Urinary bladder (tissue), 4 donors: Measurements from ENCODE around the gene CEP72. TPM values are rescaled to one million over a fixed set of nuclear protein-coding genes. Genes with fewer than 3 reads are reported as not detected.

Experiments
- DNase-seq: peaks from one replicate; pipeline ENCODE4 v3.0.0-alpha.2; 2015; ENCODE audit errors: extremely low spot score
- H3K27ac ChIP-seq: one replicate; pipeline ENCODE4 v1.5.1; 2013; ENCODE audit warnings: low read depth, mild to moderate bottlenecking, moderate library complexity
- H3K36me3 ChIP-seq: one replicate; pipeline ENCODE4 v1.6.1; 2013; ENCODE audit warnings: mild to moderate bottlenecking, moderate library complexity; ENCODE audit not compliant: insufficient read depth
- H3K4me1 ChIP-seq: one replicate; pipeline ENCODE4 v1.6.1; 2013; ENCODE audit warnings: mild to moderate bottlenecking, moderate library complexity; ENCODE audit not compliant: insufficient read depth
- H3K4me3 ChIP-seq: one replicate; pipeline ENCODE4 v1.5.1; 2013; ENCODE audit warnings: low read depth, low read length
- WGBS: extraction: QIAGEN DNeasy Blood & Tissue Kit; methylation state at CpG from one replicate; pipeline ENCODE4 v1.1.7; 2013; 5-methylcytosine and 5-hydroxymethylcytosine counted together
- polyA plus RNA-seq: library from polyadenylated mRNA; stranded (reverse); fragments of 200-250 nt; gene quantifications from one replicate; pipeline ENCODE4 v1.2.3, GENCODE V29; 2013
- total RNA-seq: library from RNA; depleted of rRNA; stranded (reverse); fragments of >200 nt; gene quantifications from one replicate; pipeline ENCODE4 v1.2.3, GENCODE V29; 2014
- donor health status: healthy with polysubstance abuse.
- donor health status: healthy.

CEP72 gene
- total and polyA plus RNA-seq, 2 donors, result 3.6 to 5.7 TPM

DNA sequence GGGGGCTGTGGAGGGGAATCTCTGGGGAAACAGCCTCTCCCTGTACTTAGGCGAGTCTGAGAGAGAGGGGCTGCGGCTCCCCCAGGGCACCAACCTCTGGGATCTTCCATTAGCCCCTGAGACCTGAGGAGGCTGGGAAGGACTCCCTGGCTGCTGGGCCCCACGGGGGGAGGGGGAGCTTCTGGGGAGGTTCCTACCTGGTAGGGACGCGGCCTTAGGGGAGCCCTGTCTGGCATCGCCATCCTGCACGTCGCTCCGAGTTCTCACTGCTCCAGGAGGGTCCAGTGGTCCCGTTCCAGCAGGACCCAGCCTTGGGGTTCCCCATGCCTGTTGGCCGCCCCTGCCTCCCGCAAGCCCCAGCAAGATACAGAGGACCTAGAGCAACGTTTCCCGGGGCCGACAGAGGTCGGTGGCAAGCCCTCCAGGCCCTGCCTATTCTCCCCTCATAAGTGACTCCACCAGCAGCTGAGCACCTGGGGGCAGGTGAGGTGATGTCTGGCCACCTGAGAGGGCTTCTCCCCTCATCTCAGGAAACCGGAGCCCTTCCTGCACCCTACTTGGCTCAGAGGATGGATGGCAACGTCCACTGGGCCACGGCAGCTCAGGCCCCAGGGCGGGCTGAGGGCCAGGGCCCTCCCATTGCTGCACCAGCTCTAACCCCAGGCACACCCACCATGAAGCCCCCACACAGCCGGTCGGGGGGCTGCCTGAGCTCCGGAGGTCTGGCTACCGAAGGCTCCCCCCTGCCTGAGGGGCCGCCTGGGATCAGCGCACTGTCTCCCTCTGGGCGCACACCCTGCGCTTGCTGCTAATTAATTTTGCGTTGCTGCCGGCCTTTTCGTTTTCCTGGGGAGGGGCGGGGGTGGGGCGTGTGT lies 58.5 kb downstream of the CEP72 start:
- WGBS, result 69% methylated on average over 33 of the region's 33 CpGs
- no peak for DNase-seq
- no peaks in the 10 kb centered on the region for H3K4me1 ChIP-seq
- no peak overlapping the region for H3K27ac ChIP-seq
- no peaks in the 10 kb centered on the region for H3K36me3 ChIP-seq
- no peak overlapping the region for H3K4me3 ChIP-seq

DNA sequence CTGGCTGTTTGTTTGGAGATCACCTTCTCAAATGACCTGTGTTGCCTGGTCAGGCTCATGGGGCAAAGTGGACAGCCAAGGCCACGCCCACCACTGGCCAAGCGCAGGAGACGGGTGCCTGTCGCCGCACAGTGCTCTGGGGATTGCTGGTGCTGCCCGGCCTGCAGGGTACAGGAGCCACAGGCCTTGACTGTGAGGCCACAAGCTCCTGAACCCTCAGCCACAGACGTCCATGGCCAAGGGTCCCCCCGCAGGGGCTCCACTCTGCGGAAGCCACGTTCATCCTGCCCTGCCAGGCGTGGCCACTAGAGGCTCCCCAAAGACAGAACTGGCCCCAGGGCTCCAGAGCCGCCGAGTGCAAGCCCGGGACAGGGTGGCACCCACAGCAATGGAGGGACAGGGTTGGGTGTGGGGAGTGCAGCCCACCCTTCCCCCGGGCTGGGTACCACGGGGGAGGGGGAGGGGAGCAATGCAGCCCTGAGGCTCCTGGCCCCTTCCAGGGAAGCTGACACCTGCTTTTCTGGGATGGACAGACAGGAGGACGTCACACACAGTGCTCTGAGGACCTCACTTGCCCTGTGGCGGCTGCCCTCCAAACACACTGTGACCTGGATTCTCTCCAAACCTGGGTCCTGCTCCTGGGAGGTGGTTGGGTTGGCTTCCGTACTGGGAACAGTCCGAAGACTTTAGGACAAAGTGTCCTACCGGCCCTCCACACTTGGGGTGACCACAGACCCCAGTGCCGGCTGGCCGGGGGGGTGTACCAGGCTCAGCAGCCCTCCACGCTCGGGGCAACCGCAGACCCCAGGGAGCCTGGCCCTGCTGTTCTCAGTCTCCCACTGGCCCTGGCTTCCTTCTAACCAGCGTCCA lies 59.6 kb downstream of the CEP72 start:
- 18% methylated on average over 27 of the region's 27 CpGs for WGBS
- Histone ChIP-seq H3K4me1 (no peaks in the 10 kb centered on the region), H3K27ac (no peak overlapping the region), H3K36me3 (no peaks in the 10 kb centered on the region), H3K4me3 (no peak overlapping the region)
- DNase-seq, result peak; percentile 43

DNA sequence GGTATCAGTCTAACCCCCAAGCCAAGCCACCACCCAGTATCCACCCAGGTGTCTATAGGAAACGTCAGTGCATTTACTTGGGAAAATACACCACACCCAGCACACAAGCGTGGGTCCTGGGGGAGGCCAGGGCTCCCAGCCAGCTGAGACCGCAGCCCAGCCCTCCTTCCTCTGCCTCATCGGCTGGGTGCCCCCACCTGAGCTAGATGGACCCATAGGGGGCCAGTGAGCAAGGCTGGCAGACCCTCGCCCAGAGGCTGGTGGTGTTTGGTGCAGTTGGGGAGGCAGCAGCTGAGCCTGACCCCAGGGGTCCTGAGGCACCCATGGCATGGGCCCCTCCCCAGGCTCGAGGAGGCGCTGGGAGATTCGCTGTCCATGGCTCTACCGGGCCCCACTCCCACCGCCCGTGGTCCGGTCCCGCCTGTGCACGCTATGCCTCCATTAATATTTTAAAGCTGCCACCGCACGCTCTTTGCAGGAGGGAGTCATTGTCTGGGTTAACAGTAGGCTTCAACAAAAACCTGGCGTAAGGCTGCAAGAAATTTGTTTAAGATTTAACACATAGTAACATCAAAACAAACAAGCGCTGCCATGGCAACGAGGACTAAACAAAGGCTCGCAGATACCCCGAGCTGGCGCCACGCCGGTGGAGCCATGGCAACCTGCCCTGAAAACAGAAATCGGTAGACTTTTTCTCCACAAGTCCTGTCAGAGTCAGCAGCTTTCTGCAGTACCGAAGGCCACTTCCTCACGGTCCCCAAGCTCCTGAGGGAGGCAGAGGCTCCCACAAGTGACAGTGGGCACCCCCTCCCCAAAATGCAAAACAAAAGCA lies 60.4 kb downstream of the CEP72 start:
- Histone ChIP-seq H3K4me1 (no peaks in the 10 kb centered on the region), H3K27ac (no peak overlapping the region), H3K36me3 (no peaks in the 10 kb centered on the region), H3K4me3 (no peak overlapping the region)
- DNase-seq, result peak; percentile 81
- WGBS, result 4% methylated on average over 27 of the region's 27 CpGs

DNA sequence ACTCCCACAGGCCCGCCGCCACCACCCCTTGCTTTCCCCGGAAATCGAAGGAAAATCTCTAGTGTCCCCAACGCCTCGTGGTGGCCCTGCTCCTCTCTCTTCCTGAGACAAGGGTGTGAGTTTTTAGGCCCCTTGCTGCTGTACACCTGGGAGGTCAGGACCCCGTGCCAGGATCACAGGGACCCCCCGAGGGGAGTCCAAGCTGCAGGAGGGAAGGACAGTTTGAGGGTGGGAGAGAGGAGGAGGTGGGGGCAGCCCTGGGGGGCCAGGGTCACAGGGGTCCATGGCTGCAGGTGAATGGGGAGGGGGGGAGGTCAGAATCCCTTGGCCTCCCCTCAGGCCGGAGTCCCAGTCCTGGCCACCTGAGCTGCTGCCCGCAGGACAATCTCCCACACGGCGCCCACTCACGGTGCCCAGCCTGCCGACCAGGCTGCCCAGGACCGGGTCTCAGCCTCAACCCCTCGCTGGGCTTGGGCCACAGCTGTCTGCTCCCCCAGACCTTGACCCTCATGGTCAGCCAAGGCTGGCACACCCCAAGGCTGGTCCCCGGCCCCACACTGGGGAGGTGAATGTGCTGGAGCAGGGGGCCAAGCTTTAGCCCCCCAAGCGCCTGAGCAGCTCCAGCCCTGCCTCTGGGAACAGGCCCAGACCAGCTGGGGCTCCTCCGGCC lies 61.2 kb downstream of the CEP72 start:
- no peaks in the 10 kb centered on the region for H3K4me1 ChIP-seq
- no peak for DNase-seq
- H3K27ac ChIP-seq, result no peak overlapping the region
- 39% methylated on average over 19 of the region's 19 CpGs for WGBS
- no peak overlapping the region for H3K4me3 ChIP-seq
- H3K36me3 ChIP-seq, result no peaks in the 10 kb centered on the region

DNA sequence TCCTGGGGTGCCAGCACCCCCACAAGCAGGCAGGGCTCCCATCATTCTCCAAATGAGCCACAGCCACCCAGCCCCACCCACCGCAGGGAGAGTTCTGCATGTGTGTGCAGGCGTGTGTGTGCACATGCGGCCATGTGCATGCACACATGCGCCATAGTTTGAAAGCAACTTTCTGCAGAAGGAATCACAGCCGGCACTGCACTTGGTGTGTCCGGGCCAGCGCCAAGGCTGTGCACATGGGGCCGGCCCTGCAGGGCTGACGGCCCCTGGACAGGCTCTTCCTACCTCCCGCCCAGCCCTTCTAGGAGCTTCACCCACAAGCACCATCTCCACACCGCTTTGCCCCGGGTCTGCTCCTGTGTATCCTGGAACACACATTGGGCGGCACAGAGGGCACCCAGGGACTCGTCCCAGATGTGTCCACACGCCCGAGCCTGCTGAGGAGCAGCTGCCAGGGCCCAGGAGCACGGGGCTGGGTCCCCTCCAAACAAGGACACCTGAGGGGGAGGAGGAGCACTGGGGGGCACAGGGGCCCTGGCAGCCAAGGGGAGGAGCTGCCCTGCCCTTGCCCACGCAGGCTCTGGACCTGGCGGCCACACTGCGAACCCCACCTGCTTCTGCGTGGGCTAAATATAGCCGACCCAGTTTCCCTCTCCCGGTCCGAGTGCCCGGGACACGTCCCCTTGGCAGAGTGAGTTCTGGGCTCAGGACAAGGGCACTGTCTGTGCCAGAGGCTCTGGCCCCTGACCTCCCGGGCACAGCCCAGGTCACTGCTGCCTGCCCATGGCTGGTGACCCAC lies 61.9 kb downstream of the CEP72 start:
- H3K4me1 ChIP-seq, result no peaks in the 10 kb centered on the region
- no peaks in the 10 kb centered on the region for H3K36me3 ChIP-seq
- H3K27ac ChIP-seq, result no peak overlapping the region
- H3K4me3 ChIP-seq, result no peak overlapping the region
- DNase-seq, result no peak
- 34% methylated on average over 27 of the region's 27 CpGs for WGBS

DNA sequence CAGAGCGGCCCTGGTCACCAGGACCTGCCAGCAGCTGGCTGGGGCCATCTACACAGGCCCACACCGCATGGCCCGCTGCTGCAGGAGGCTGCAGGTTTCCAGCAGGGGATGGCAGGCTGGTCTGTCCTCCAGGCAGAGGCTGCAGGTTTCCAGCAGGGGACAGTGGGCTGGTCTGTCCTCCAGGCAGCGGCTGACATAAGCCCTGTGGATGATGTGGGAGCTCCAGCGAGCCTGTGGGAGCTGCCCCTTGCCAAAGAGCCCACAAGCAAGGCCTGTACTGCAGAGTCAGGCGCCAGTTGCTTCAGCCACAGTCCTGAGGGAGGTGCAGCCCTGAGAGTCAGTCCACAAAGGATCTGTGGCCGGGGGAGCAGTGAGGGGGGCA lies 62.5 kb downstream of the CEP72 start:
- Histone ChIP-seq H3K4me3 (no peak overlapping the region), H3K4me1 (no peaks in the 10 kb centered on the region)
- no peak for DNase-seq

DNA sequence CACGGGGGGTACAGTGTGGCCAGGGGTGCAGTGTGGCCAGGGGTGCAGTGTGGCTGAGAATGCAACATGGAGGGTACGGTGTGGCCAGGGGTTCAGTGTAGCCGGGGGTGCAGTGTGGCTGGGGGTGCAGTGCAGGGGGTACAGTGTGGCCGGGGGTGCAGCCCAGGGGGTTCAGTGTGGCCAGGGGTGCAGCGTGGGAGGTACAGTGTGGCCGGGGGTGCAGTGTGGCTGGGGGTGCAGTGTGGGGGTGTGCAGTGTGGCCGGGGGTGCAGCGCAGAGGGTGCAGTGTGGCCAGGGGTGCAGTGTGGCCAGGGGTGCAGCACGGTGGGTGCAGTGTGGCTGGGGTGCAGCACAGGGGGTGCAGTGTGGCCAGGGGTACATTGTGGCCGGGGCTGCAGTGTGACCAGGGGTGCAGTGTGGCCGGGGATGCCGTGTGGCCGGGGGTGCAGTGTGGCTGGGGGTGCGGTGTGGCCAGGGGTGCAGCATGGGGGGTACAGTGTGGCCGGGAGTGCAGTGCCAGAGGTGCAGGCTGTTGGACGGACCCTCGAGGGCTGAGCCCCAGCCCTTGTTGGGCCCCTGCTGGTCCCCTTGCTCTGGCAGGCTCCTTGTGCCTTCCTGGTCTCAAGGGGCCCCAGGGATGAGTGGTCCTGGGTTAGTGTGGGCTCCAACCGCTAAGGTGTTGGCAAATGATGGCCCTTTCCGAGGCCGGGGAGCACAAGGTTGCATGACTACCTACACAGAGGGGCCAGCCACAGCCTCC lies 63.2 kb downstream of the CEP72 start:
- Histone ChIP-seq H3K4me1 (no peaks in the 10 kb centered on the region), H3K27ac (no peak overlapping the region), H3K36me3 (no peaks in the 10 kb centered on the region), H3K4me3 (no peak overlapping the region)
- DNase-seq, result no peak
- WGBS, result 75% methylated on average over 20 of the region's 20 CpGs

More for the DNA sequence above, 62.5 kb downstream of the CEP72 start:
- WGBS, result 38% methylated on average over 7 of the region's 7 CpGs
- H3K27ac ChIP-seq, result no peak overlapping the region
- no peaks in the 10 kb centered on the region for H3K36me3 ChIP-seq

DNA sequence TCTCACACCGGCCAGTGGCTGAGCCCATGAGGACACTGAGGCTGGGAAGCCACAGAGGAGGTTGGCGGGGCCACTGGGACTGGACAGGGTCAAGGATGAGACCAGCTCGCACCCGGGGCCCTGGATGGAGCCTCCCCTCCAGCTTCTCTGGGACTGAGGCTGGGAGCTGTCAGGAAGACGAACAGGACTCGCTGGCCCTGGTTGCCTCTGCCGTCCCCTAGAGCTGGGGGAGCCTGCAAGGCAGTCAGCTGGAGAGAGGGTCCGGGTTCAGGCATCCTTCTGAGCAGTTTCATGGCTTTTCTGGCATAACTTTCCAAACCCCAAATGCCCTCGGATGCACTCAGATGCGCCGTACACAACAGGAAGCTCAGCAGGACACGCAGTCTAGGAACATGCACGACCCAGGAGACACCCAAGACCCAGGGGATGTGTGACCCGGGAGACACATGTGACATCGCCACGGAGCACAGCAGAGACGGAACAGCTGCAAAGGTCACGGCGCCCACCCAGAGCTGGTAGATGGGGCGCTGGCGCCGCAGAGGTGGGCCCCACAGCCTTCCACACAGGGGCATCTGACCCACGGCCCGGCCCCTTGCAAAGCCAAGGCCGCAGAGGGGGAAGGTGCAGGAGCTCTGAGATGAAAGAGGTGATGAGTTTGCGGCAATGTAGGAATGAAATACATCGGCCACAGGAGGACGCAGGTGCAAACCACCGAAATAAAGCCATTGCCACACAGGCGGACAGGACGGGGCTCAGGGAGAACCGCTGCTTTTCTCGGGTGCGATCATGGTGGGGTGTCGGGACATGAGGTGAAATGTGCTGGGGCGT lies 63.9 kb downstream of the CEP72 start:
- 77% methylated on average over 36 of the region's 36 CpGs for WGBS
- H3K27ac ChIP-seq, result no peak overlapping the region
- H3K4me3 ChIP-seq, result no peak overlapping the region
- DNase-seq, result no peak
- no peaks in the 10 kb centered on the region for H3K36me3 ChIP-seq
- H3K4me1 ChIP-seq, result no peaks in the 10 kb centered on the region

DNA sequence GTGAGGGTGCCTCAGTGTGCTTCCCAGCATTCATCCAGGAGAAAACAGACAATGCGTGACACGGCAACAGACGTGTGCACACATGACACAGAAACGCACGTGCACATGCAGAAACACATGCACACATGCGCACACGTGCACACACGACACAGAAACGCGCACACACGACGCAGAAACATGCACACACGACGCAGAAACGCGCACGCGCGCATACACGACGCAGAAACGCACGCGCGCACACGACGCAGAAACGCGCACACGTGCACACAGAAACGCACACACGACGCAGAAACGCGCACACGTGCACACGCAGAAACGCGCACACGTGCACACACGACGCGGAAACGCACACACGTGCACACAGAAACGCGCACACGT lies 64.5 kb downstream of the CEP72 start:
- no peaks in the 10 kb centered on the region for H3K4me1 ChIP-seq
- no peak for DNase-seq

DNA sequence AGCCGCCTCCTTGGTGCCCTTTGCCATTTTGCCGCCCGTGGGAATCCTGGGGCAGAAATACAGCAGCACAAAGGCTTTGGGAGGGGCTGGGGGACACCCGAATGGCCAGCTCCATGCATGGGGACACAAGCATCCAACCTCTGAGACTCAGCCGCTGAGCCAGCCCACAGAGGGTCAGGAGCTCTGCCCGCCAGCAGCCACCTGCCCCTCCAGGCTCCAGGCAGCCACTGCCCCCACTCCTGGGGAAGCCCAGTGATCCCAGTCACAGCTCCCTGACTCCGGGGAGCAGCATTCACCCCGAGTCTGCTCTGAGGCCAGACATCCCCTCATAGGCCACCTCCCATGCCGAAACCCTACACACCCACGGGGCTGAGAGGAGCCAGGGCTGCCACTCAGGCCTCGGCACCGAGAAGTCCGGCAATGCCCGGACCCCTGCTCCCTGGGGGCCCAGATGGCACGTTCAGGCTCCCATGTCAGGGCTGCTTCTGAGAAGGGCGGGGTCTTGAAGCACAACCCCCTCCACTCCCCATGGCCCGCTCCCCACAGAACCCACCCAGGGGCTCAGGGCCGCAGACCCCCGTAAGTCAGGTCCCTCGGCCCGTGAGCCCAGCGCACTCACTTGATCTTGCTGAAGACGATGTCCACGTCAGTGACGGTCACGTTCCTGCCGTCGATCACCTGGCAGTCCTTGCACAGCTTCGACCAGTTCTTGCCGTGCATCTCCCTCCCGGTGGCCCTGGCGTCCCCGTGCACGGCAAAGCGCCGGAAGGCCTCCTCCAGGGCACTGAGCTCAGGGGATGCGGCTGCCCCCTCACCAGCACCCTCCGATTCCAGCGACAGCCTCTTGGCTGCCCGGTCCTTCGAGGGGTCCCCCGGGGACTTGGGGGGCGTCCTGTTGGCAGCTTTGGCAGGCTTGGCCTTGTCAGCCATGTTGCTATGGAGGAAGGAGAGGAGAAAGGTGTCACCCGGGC lies 65.3 kb downstream of the CEP72 start:
- Histone ChIP-seq H3K36me3 (no peaks in the 10 kb centered on the region), H3K27ac (no peak overlapping the region), H3K4me1 (no peaks in the 10 kb centered on the region), H3K4me3 (no peak overlapping the region)
- WGBS, result 79% methylated on average over 44 of the region's 44 CpGs
- no peak for DNase-seq

More for the DNA sequence above, 64.5 kb downstream of the CEP72 start:
- 92% methylated on average over 48 of the region's 48 CpGs for WGBS
- Histone ChIP-seq H3K36me3 (no peaks in the 10 kb centered on the region), H3K4me3 (no peak overlapping the region), H3K27ac (no peak overlapping the region)
